ENCODE results near the gene TMEM123.
"Not testable (repeated sequence)": the region's sequence is repeated elsewhere in the genome, so short reads cannot be mapped to it uniquely, and the experiment has no call there.

Gene TMEM123

GRCh38 chr11:102391549-102392237 lies 60.9 kb downstream of the TMEM123 start:
- no peak for DNase-seq

- peak; percentile 59 to 71 for DNase-seq
Observed at GRCh38 chr11:102390667-102391465, 61.7 kb downstream of the TMEM123 start.

GRCh38 chr11:102389253-102389652 lies 63.3 kb downstream of the TMEM123 start:
- DNase-seq: no peak

GRCh38 chr11:102387043-102387781 lies 65.4 kb downstream of the TMEM123 start:
- DNase-seq: no peak

- no peak for DNase-seq
Observed at GRCh38 chr11:102386136-102386734, 66.3 kb downstream of the TMEM123 start.

- DNase-seq: no peak
Observed at GRCh38 chr11:102385085-102386007, 67.2 kb downstream of the TMEM123 start.

GRCh38 chr11:102384419-102385079 lies 68.0 kb downstream of the TMEM123 start:
- DNase-seq: no peak

- no peak for DNase-seq
Observed at GRCh38 chr11:102383839-102384238, 68.7 kb downstream of the TMEM123 start.

GRCh38 chr11:102382384-102382783 lies 70.2 kb downstream of the TMEM123 start:
- no peak for DNase-seq

- no peak for DNase-seq
Observed at GRCh38 chr11:102378818-102379217, 73.7 kb downstream of the TMEM123 start.

GRCh38 chr11:102377891-102378290 lies 74.7 kb downstream of the TMEM123 start:
- no peak for DNase-seq

- DNase-seq: no peak
Observed at GRCh38 chr11:102375720-102376399, 76.7 kb downstream of the TMEM123 start.

GRCh38 chr11:102374633-102375424 lies 77.7 kb downstream of the TMEM123 start:
- DNase-seq: not testable (repeated sequence)

- DNase-seq: no peak
Observed at GRCh38 chr11:102368472-102368871, 84.1 kb downstream of the TMEM123 start.

- peak in 1 of 2 donors; percentile 54 for DNase-seq
Observed at GRCh38 chr11:102367364-102367763, 85.2 kb downstream of the TMEM123 start.

- DNase-seq: no peak
Observed at GRCh38 chr11:102364991-102365390, 87.6 kb downstream of the TMEM123 start.

GRCh38 chr11:102361086-102362031 lies 91.2 kb downstream of the TMEM123 start:
- peak; percentile 41 to 53 for DNase-seq

GRCh38 chr11:102360681-102361080 lies 91.9 kb downstream of the TMEM123 start:
- peak in 1 of 2 donors; percentile 39 for DNase-seq

GRCh38 chr11:102359372-102359771 lies 93.2 kb downstream of the TMEM123 start:
- no peak for DNase-seq

Data from CD4-positive, alpha-beta T cell treated with Interferon alpha-2 for 1 hour (primary cell).